ENCODE data around the gene CHRNG. TPM values are rescaled to one million over a fixed set of nuclear protein-coding genes. Genes with fewer than 3 reads are reported as not detected.

CHRNG gene
- total RNA-seq, 1 donor from 2014 or later = not detected

DNA sequence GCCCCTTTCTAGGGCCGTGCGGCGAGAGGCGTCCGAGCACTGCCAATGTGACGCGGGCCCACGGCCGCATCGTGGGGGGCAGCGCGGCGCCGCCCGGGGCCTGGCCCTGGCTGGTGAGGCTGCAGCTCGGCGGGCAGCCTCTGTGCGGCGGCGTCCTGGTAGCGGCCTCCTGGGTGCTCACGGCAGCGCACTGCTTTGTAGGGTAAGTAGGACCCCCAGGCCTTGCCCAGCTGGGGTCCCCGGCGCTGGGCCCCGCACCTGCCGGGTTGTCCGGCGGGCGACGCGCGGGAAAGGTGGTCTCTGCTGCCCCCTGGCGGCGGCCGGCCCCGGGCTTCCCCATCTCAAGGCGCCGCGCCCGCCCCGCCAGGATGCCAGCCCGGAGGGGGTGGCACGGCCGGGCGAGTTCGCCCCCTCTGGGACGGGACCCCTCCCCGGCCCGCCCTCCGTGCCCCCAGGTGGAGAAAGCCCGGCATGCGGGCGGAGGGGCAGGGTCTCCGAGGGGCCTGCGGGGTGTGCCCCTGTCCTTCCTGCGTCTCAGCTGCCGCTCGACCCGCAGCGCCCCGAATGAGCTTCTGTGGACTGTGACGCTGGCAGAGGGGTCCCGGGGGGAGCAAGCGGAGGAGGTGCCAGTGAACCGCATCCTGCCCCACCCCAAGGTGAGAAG is 17.4 kb upstream of the CHRNG start:
- peaks cover 94% of the 10 kb centered on the region for H3K27me3 ChIP-seq (ENCODE audit: low read depth)
- TF ChIP-seq, protein P1, sequence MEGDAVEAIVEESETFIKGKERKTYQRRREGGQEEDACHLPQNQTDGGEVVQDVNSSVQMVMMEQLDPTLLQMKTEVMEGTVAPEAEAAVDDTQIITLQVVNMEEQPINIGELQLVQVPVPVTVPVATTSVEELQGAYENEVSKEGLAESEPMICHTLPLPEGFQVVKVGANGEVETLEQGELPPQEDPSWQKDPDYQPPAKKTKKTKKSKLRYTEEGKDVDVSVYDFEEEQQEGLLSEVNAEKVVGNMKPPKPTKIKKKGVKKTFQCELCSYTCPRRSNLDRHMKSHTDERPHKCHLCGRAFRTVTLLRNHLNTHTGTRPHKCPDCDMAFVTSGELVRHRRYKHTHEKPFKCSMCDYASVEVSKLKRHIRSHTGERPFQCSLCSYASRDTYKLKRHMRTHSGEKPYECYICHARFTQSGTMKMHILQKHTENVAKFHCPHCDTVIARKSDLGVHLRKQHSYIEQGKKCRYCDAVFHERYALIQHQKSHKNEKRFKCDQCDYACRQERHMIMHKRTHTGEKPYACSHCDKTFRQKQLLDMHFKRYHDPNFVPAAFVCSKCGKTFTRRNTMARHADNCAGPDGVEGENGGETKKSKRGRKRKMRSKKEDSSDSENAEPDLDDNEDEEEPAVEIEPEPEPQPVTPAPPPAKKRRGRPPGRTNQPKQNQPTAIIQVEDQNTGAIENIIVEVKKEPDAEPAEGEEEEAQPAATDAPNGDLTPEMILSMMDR (IDR thresholded peaks at IDR 0.05; ENCODE audit: borderline replicate concordance) = peak; percentile 90
- no peaks in the 10 kb centered on the region for H3K9me3 ChIP-seq (replicated peaks)
- peak; percentile 44 for DNase-seq
- peaks cover 44% of the 10 kb centered on the region for H3K4me1 ChIP-seq
- intact Hi-C loops (cut with micrococcal nuclease) = no loop called here
- H3K4me3 ChIP-seq = peak overlapping the region; percentile 53
- no peak overlapping the region for H3K27ac ChIP-seq (replicated peaks)
- no peaks in the 10 kb centered on the region for H3K36me3 ChIP-seq

- H3K27ac ChIP-seq (replicated peaks) = no peak overlapping the region
- peak overlapping the region; percentile 64 for H3K4me3 ChIP-seq
These were observed 16.7 kb upstream of the CHRNG start for GRCh38 chr2:232522623-232523401.

GRCh38 chr2:232523402-232523681 is 16.1 kb upstream of the CHRNG start:
- Histone ChIP-seq H3K4me3 (peak overlapping the region; percentile 64), H3K27ac (replicated peaks) (no peak overlapping the region), H3K36me3 (no peaks in the 10 kb centered on the region), H3K27me3 (ENCODE audit: low read depth) (peaks cover 84% of the 10 kb centered on the region), H3K4me1 (peaks cover 44% of the 10 kb centered on the region), H3K9me3 (replicated peaks) (no peaks in the 10 kb centered on the region)
- no peak for DNase-seq
- TF ChIP-seq, protein P1 (IDR thresholded peaks at IDR 0.05; ENCODE audit: borderline replicate concordance) = no peak
- intact Hi-C loops (cut with micrococcal nuclease) = no loop called here

More at GRCh38 chr2:232522623-232523401, 16.7 kb upstream of the CHRNG start:
- TF ChIP-seq, protein P1 (IDR thresholded peaks at IDR 0.05; ENCODE audit: borderline replicate concordance) = no peak
- Histone ChIP-seq H3K4me1 (peaks cover 44% of the 10 kb centered on the region), H3K27me3 (ENCODE audit: low read depth) (peaks cover 90% of the 10 kb centered on the region), H3K9me3 (replicated peaks) (no peaks in the 10 kb centered on the region), H3K36me3 (no peaks in the 10 kb centered on the region)
- DNase-seq = no peak
- intact Hi-C loops (cut with micrococcal nuclease) = no loop called here

DNA sequence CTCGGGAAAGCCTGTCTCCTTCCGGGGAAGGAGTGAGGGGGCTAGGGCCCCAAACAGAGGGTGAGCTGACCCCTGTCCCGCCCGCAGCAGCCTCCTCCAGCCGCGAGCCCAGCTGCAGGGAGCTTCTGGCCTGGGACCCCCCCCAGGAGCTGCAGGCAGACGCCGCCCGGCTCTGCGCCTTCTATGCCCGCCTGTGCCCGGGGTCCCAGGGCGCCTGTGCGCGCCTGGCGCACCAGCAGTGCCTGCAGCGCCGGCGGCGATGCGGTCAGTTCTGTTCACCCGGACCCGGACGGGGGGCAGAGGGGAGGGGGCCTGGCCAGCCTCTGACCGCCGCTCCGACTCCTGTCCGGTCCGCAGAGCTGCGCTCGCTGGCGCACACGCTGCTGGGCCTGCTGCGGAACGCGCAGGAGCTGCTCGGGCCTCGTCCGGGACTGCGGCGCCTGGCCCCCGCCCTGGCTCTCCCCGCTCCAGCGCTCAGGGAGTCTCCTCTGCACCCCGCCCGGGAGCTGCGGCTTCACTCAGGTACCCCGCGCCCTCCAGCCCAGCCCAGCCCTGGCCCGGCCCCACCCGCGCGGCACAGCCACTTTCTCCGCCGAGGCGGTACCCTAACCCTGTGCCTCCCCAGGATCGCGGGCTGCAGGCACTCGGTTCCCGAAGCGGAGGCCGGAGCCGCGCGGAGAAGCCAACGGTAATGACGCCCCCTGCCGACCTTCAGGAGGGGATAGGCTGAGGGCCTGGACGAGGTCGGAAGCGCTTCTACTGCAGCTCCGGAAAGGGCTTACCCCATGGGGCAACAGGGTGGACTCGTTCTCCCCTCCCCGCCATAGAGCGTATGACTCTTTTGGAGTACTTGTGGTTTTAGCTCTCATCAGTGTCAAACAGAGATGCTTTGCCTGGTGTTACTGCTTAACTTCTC is 15.6 kb upstream of the CHRNG start:
- Histone ChIP-seq H3K27me3 (ENCODE audit: low read depth) (peaks cover 78% of the 10 kb centered on the region), H3K4me3 (peak overlapping the region; percentile 64), H3K27ac (replicated peaks) (no peak overlapping the region), H3K36me3 (no peaks in the 10 kb centered on the region), H3K4me1 (peaks cover 44% of the 10 kb centered on the region), H3K9me3 (replicated peaks) (no peaks in the 10 kb centered on the region)
- intact Hi-C loops (cut with micrococcal nuclease) = no loop called here
- no peak for DNase-seq
- TF ChIP-seq, protein P1 (IDR thresholded peaks at IDR 0.05; ENCODE audit: borderline replicate concordance) = peak; percentile 33

- H3K27me3 ChIP-seq (ENCODE audit: low read depth) = peaks cover 70% of the 10 kb centered on the region
- H3K27ac ChIP-seq (replicated peaks) = no peak overlapping the region
- no peaks in the 10 kb centered on the region for H3K36me3 ChIP-seq
- no peak overlapping the region for H3K4me3 ChIP-seq
- H3K4me1 ChIP-seq = peaks cover 44% of the 10 kb centered on the region
- no peaks in the 10 kb centered on the region for H3K9me3 ChIP-seq (replicated peaks)
- TF ChIP-seq, protein P1 (IDR thresholded peaks at IDR 0.05; ENCODE audit: borderline replicate concordance) = no peak
- intact Hi-C loops (cut with micrococcal nuclease) = no loop called here
- DNase-seq = no peak
These were observed 14.7 kb upstream of the CHRNG start for GRCh38 chr2:232524771-232525170.
